Measurements from ENCODE around the gene FGFR4.

DNA sequence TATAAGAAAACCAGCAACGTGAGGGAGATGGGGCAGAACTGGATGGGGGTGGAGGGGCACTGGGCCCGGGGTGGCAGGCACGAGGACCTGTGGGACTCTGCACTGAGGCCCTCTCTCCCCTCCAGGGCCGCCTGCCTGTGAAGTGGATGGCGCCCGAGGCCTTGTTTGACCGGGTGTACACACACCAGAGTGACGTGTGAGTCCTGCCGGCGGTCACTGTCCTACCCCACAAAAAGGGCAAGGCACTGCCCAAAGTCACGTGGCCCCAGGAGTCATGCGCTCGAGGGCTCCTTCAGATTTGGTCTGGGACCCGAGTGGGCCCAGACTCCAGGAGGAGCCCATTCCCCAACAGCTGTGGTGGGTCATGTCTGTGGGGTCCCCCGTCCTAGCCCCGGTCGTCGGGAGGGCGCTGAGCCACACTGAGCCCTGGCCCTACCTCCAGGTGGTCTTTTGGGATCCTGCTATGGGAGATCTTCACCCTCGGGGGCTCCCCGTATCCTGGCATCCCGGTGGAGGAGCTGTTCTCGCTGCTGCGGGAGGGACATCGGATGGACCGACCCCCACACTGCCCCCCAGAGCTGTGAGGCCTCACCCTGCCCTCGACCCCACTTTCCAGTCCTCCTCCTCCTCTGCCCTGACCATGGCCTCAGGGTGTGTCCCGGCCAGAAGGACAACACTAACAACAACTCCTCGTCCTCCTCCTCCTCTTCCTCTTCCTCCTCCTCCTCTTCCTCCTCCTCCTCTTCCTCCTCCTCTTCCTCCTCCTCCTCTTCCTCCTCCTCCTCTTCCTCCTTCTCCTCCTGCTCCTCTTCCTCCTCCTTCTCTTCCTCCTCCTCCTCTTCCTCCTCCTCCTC lies 9.7 kb downstream of the FGFR4 start:
- no peak for TF ChIP-seq POLR2A (IDR thresholded peaks at IDR 0.05)
- TF ChIP-seq, protein P1, sequence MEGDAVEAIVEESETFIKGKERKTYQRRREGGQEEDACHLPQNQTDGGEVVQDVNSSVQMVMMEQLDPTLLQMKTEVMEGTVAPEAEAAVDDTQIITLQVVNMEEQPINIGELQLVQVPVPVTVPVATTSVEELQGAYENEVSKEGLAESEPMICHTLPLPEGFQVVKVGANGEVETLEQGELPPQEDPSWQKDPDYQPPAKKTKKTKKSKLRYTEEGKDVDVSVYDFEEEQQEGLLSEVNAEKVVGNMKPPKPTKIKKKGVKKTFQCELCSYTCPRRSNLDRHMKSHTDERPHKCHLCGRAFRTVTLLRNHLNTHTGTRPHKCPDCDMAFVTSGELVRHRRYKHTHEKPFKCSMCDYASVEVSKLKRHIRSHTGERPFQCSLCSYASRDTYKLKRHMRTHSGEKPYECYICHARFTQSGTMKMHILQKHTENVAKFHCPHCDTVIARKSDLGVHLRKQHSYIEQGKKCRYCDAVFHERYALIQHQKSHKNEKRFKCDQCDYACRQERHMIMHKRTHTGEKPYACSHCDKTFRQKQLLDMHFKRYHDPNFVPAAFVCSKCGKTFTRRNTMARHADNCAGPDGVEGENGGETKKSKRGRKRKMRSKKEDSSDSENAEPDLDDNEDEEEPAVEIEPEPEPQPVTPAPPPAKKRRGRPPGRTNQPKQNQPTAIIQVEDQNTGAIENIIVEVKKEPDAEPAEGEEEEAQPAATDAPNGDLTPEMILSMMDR (IDR thresholded peaks at IDR 0.05), result no peak

Data from esophagus squamous epithelium (tissue), 4 donors.